ENCODE results near the gene FAM168A. TPM values are rescaled to one million over a fixed set of nuclear protein-coding genes. Genes with fewer than 3 reads are reported as not detected.

Gene FAM168A
- total RNA-seq, 1 experiment from 2014 or later = 21.1 TPM

DNA sequence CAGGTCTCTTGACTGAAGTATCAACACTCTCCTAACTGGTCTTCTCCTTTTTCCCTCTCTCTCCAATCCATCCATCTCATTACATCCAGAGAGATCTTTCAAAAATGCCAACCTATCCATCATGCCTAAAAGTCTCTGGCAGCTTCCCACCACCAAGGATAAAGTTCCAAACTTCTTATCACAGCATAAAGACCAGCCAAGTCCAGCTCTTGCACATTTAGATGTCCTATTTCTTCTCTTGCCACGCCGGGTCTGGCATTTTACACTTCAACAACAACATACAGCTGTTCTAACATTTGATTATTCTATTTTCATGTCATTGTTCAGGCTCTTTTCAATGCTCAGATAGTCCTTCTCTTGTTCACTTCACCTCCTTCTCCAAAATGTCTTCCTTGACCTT is 151.1 kb downstream of the FAM168A start:
- DNase-seq = no peak
- Histone ChIP-seq H3K79me1 (ENCODE audit: insufficient read depth, low read depth, low read length, poor library complexity, severe bottlenecking) (no peaks in the 10 kb centered on the region), H4K20me1 (ENCODE audit: control insufficient read depth, insufficient read depth, insufficient read length) (no peaks in the 10 kb centered on the region), H2BK15ac (ENCODE audit: low read depth, low read length) (no peak overlapping the region), H3K27me3 (ENCODE audit: insufficient read depth, low read length) (no peaks in the 10 kb centered on the region; the same call in 1 of the 2 replicates), H2BK5ac (ENCODE audit: insufficient read length, low read length) (no peak overlapping the region), H2AK5ac (ENCODE audit: insufficient read length, low read length) (no peak overlapping the region), H2BK20ac (ENCODE audit: low read depth, low read length, poor library complexity, severe bottlenecking) (no peak overlapping the region), H3K23me2 (ENCODE audit: insufficient read length, low read depth, low read length, poor library complexity, severe bottlenecking) (no peaks in the 10 kb centered on the region), H3K9ac (ENCODE audit: extremely low read depth, insufficient read length, low read length) (no peak overlapping the region), H2BK12ac (ENCODE audit: insufficient read length, low read depth, low read length) (no peak overlapping the region), H3T11ph (ENCODE audit: low read length) (no peak overlapping the region), H4K5ac (ENCODE audit: insufficient read length, low read depth, low read length) (no peak overlapping the region), H3K18ac (ENCODE audit: insufficient read length, low read depth, low read length) (no peak overlapping the region), H3K9me3 (ENCODE audit: control insufficient read depth, low read depth, low read length) (no peaks in the 10 kb centered on the region), H3K23ac (ENCODE audit: insufficient read length, low read depth, low read length) (no peak overlapping the region), H3K56ac (ENCODE audit: insufficient read length, low read depth, low read length) (no peak overlapping the region), H3K14ac (ENCODE audit: insufficient read depth, low read length) (no peak overlapping the region), H2AFZ (ENCODE audit: low read length) (no peak overlapping the region), H2BK120ac (ENCODE audit: low read depth, low read length, poor library complexity, severe bottlenecking) (no peak overlapping the region), H3K4me1 (ENCODE audit: insufficient read depth, low read length) (peaks cover 2% of the 10 kb centered on the region; the same call in 1 of the 2 replicates), H4K8ac (replicated peaks; ENCODE audit: insufficient read length, low read depth, low read length) (no peak overlapping the region), H4K91ac (ENCODE audit: insufficient read length, low read depth, low read length) (no peak overlapping the region), H3K79me2 (ENCODE audit: insufficient read depth, low read length) (no peaks in the 10 kb centered on the region), H3K27ac (ENCODE audit: insufficient read length, low read depth, low read length) (no peak overlapping the region), H3K4me2 (ENCODE audit: insufficient read depth, insufficient read length, low read length) (no peak overlapping the region), H3K4ac (ENCODE audit: low read depth, low read length) (no peak overlapping the region)
- no peak overlapping the region for H3K27ac Mint-ChIP-seq
- peaks cover 16 to 17% of the 10 kb centered on the region in 2 experiments for H3K4me1 Mint-ChIP-seq
- no CpG with 5 or more reads among the region's 2 CpGs for WGBS (ENCODE audit: extremely low coverage, insufficient read length, low lambda C conversion rate)
- H3K27me3 Mint-ChIP-seq (ENCODE audit: low read depth) = no peaks in the 10 kb centered on the region
- H3K36me3 Mint-ChIP-seq (ENCODE audit: insufficient read depth in 1 of 3, low read depth in 3 of 3) = no peaks in the 10 kb centered on the region; a peak in 1 of 7 replicates
- H3K4me3 Mint-ChIP-seq = no peak overlapping the region
- TF ChIP-seq, protein P1, sequence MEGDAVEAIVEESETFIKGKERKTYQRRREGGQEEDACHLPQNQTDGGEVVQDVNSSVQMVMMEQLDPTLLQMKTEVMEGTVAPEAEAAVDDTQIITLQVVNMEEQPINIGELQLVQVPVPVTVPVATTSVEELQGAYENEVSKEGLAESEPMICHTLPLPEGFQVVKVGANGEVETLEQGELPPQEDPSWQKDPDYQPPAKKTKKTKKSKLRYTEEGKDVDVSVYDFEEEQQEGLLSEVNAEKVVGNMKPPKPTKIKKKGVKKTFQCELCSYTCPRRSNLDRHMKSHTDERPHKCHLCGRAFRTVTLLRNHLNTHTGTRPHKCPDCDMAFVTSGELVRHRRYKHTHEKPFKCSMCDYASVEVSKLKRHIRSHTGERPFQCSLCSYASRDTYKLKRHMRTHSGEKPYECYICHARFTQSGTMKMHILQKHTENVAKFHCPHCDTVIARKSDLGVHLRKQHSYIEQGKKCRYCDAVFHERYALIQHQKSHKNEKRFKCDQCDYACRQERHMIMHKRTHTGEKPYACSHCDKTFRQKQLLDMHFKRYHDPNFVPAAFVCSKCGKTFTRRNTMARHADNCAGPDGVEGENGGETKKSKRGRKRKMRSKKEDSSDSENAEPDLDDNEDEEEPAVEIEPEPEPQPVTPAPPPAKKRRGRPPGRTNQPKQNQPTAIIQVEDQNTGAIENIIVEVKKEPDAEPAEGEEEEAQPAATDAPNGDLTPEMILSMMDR (conservative IDR thresholded peaks at IDR 0.05) = no peak
- H3K9me3 Mint-ChIP-seq = no peaks in the 10 kb centered on the region; a peak in 1 of 5 replicates
